Measurements from ENCODE around the gene ULBP2.

GRCh38 chr6:149935246-149935645 is 6.6 kb upstream of the ULBP2 start:
- TF ChIP-seq IRF2 (CRISPR knock-in tag; IDR thresholded peaks at IDR 0.05; ENCODE audit: borderline replicate concordance, low read depth), result no peak
- TF ChIP-seq CREM (CRISPR knock-in tag; IDR thresholded peaks at IDR 0.05), result no peak
- no peak for TF ChIP-seq NR1H2 (CRISPR knock-in tag; IDR thresholded peaks at IDR 0.05)
- no peak for TF ChIP-seq ATF3 (CRISPR knock-in tag; conservative IDR thresholded peaks at IDR 0.05)
- no peak for TF ChIP-seq KAT7 (CRISPR knock-in tag; IDR thresholded peaks at IDR 0.05; ENCODE audit: borderline replicate concordance)
- TF ChIP-seq FOXP1 (CRISPR knock-in tag; IDR thresholded peaks at IDR 0.05; ENCODE audit: borderline replicate concordance), result no peak
- no peak for TF ChIP-seq HMGA2 (CRISPR knock-in tag; IDR thresholded peaks at IDR 0.05)
- no peak for TF ChIP-seq RORB (CRISPR knock-in tag; IDR thresholded peaks at IDR 0.05)
- no peak for TF ChIP-seq CREB1 (CRISPR knock-in tag; IDR thresholded peaks at IDR 0.05)
- no peak for TF ChIP-seq E2F1 (CRISPR knock-in tag; IDR thresholded peaks at IDR 0.05)
- no peak for TF ChIP-seq CTCF (IDR thresholded peaks at IDR 0.05)
- no peak for TF ChIP-seq ZBTB21 (CRISPR knock-in tag; IDR thresholded peaks at IDR 0.05; ENCODE audit: borderline replicate concordance)
- TF ChIP-seq MAX (CRISPR knock-in tag; IDR thresholded peaks at IDR 0.05), result no peak

All from WTC11 (cell line).